DOHH2 (cell line): ENCODE measurements around the gene KLHDC8A.
A peak's percentile ranks its signal among the peaks of the same experiment; 100 is the strongest.

Experiments
- H3F3A ChIP-seq: fragments of 200-600 bp; sonication (generic), shearing (Covaris generic); 2 replicates; pipeline ENCODE4 v1.6.0; 2016; ENCODE audit warnings: antibody characterized with exemption, mild to moderate bottlenecking; ENCODE audit not compliant: control insufficient read depth, insufficient read depth
- H3K27ac ChIP-seq: fragments of 200-600 bp; sonication (generic); 2 replicates; pipeline ENCODE4 v1.5.1; 2014; ENCODE audit warnings: low read depth, mild to moderate bottlenecking, low read length, moderate library complexity
- H3K27me3 ChIP-seq: fragments of 200-600 bp; sonication (generic); 2 replicates; pipeline ENCODE4 v1.6.1; 2014; ENCODE audit warnings: mild to moderate bottlenecking, low read length, mixed read lengths; ENCODE audit not compliant: control insufficient read depth
- H3K36me3 ChIP-seq: fragments of 200-600 bp; sonication (generic); 2 replicates; pipeline ENCODE4 v1.6.1; 2014; ENCODE audit warnings: mild to moderate bottlenecking, low read length, moderate library complexity, mixed read lengths; ENCODE audit not compliant: control insufficient read depth
- H3K4me1 ChIP-seq: fragments of 200-600 bp; sonication (generic); 2 replicates; pipeline ENCODE4 v1.6.1; 2014; ENCODE audit warnings: mild to moderate bottlenecking, low read length, mixed read lengths; ENCODE audit not compliant: control insufficient read depth
- H3K4me2 ChIP-seq: fragments of 200-600 bp; sonication (generic); 2 replicates; pipeline ENCODE4 v1.6.0; 2014; ENCODE audit warnings: mild to moderate bottlenecking, low read length, moderate library complexity
- H3K4me3 ChIP-seq: fragments of 200-600 bp; sonication (generic); 2 replicates; pipeline ENCODE4 v1.5.1; 2014; ENCODE audit warnings: mild to moderate bottlenecking, low read length, mixed read lengths
- H3K79me2 ChIP-seq: fragments of 200-600 bp; sonication (generic); 2 replicates; pipeline ENCODE4 v1.6.1; 2014; ENCODE audit warnings: mild to moderate bottlenecking, low read length, mixed read lengths; ENCODE audit not compliant: control insufficient read depth
- H3K9me2 ChIP-seq: fragments of 200-600 bp; sonication (generic); replicated peaks from 2 replicates; pipeline ENCODE4 v1.6.1; 2014; ENCODE audit warnings: mild to moderate bottlenecking, low read length, mixed read lengths; ENCODE audit not compliant: control insufficient read depth
- H3K9me3 ChIP-seq: fragments of 200-600 bp; sonication (generic); 2 replicates; pipeline ENCODE4 v1.6.1; 2014; ENCODE audit warnings: antibody characterized with exemption, low read length, mixed read lengths; ENCODE audit not compliant: control insufficient read depth, insufficient read depth
- H4K20me1 ChIP-seq: fragments of 200-600 bp; sonication (generic); 2 replicates; pipeline ENCODE4 v1.6.0; 2014; ENCODE audit warnings: low read depth, mild to moderate bottlenecking, antibody characterized with exemption, low read length, moderate library complexity; ENCODE audit not compliant: control insufficient read depth, insufficient read depth
- CTCF ChIP-seq: fragments of 200-600 bp; sonication (generic); IDR thresholded peaks from one replicate; pipeline ENCODE4 v1.5.1; 2014; ENCODE audit warnings: antibody characterized with exemption, mild to moderate bottlenecking, low read depth, low read length; ENCODE audit not compliant: poor library complexity, severe bottlenecking
- EZH2phosphoT487 ChIP-seq: fragments of 200-600 bp; sonication (generic); IDR thresholded peaks from 2 replicates; pipeline ENCODE4 v1.6.1; 2017; ENCODE audit warnings: borderline replicate concordance, mild to moderate bottlenecking, antibody characterized with exemption, low read length, moderate library complexity, mixed read lengths

Gene KLHDC8A

DNA sequence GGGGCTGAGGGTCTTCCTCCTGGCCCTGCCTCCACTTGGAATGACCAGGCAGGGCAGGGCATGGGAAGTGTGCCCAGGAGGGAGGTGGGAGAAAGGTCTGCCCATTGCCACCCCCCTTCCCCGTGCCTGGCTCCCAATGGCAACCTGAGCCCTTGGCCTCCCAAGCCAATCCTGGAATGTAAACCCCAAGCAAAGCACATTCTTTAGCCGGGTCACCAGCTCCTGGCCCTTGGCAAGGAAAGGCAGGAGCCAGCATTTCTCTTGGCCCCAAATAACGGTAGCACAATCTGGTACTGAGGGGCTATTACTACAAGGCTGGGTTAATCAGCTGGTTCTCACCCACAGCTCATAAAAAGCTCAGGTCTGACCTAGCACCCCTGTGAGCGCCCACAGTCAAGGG lies 28.2 kb downstream of the KLHDC8A start:
- TF ChIP-seq CTCF: no peak
- no peak for TF ChIP-seq EZH2phosphoT487
- Histone ChIP-seq H3K27ac (no peak overlapping the region), H4K20me1 (no peaks in the 10 kb centered on the region)

GRCh38 chr1:205326812-205327466 lies 29.8 kb downstream of the KLHDC8A start:
- no peak overlapping the region for H3K27ac ChIP-seq
- H3K9me2 ChIP-seq: no peaks in the 10 kb centered on the region
- no peaks in the 10 kb centered on the region for H4K20me1 ChIP-seq
- no peak overlapping the region for H3K4me2 ChIP-seq
- H3F3A ChIP-seq: no peaks in the 10 kb centered on the region
- H3K4me3 ChIP-seq: no peak overlapping the region
- H3K4me1 ChIP-seq: peaks cover 15% of the 10 kb centered on the region
- no peak for TF ChIP-seq EZH2phosphoT487
- no peak for TF ChIP-seq CTCF
- peaks cover 31% of the 10 kb centered on the region for H3K27me3 ChIP-seq
- H3K79me2 ChIP-seq: no peaks in the 10 kb centered on the region
- H3K9me3 ChIP-seq: no peaks in the 10 kb centered on the region
- no peaks in the 10 kb centered on the region for H3K36me3 ChIP-seq

More for the DNA sequence above, 28.2 kb downstream of the KLHDC8A start:
- H3F3A ChIP-seq: no peaks in the 10 kb centered on the region
- H3K79me2 ChIP-seq: no peaks in the 10 kb centered on the region
- H3K4me2 ChIP-seq: no peak overlapping the region
- no peaks in the 10 kb centered on the region for H3K9me2 ChIP-seq
- no peaks in the 10 kb centered on the region for H3K9me3 ChIP-seq
- no peak overlapping the region for H3K4me3 ChIP-seq
- H3K36me3 ChIP-seq: no peaks in the 10 kb centered on the region
- peaks cover 13% of the 10 kb centered on the region for H3K4me1 ChIP-seq
- H3K27me3 ChIP-seq: peaks cover 31% of the 10 kb centered on the region

GRCh38 chr1:205325334-205325884 lies 31.3 kb downstream of the KLHDC8A start:
- H3K36me3 ChIP-seq: peaks cover 11% of the 10 kb centered on the region
- no peaks in the 10 kb centered on the region for H3K9me2 ChIP-seq
- peaks cover 27% of the 10 kb centered on the region for H3K27me3 ChIP-seq
- H3K4me2 ChIP-seq: peak overlapping the region; percentile 29; the same call in 1 of the 2 replicates
- H3K9me3 ChIP-seq: no peaks in the 10 kb centered on the region
- no peaks in the 10 kb centered on the region for H3F3A ChIP-seq
- H4K20me1 ChIP-seq: 0 out of 2 replicates have a peak, but pooled peaks cover 7% of the 10 kb centered on the region
- no peak overlapping the region for H3K27ac ChIP-seq
- H3K4me1 ChIP-seq: peaks cover 19% of the 10 kb centered on the region
- H3K4me3 ChIP-seq: no peak overlapping the region
- H3K79me2 ChIP-seq: peaks cover 12% of the 10 kb centered on the region
- no peak for TF ChIP-seq EZH2phosphoT487
- TF ChIP-seq CTCF: peak; percentile 73
